K562 (cell line): ENCODE measurements around the gene ECI2. TPM values are rescaled to one million over a fixed set of nuclear protein-coding genes. Genes with fewer than 3 reads are reported as not detected.

Experiments used
- CHD1 ChIP-seq: fragments of 200-600 bp; sonication (generic); IDR thresholded peaks from one replicate; pipeline ENCODE4 v1.6.1; 2012; ENCODE audit warnings: mild to moderate bottlenecking, moderate library complexity, low read length, inconsistent platforms
- CTBP1 ChIP-seq: fragments of 450-650 bp; IDR thresholded peaks from 2 replicates; pipeline ENCODE4 v1.6.1; 2016; ENCODE audit warnings: borderline replicate concordance
- FOSL1 ChIP-seq: fragments of 200-800 bp; sonication (Bioruptor generic); conservative IDR thresholded peaks from 2 replicates; pipeline ENCODE4 v1.6.1; 2016; ENCODE audit warnings: missing genetic modification characterization, missing compliant biosample characterization
- GABPB2 ChIP-seq: fragments of 250-450 bp; sonication (Bioruptor Pico); conservative IDR thresholded peaks from 2 replicates; pipeline ENCODE4 v1.5.1; 2021; ENCODE audit warnings: mild to moderate bottlenecking
- IRF1 ChIP-seq: sonication (generic); formaldehyde crosslinking; IDR thresholded peaks from 2 replicates; pipeline ENCODE4 v1.8.0; 2022; ENCODE audit warnings: missing genetic modification reagents, mild to moderate bottlenecking, borderline replicate concordance
- KAT7 ChIP-seq: sonication (generic); formaldehyde crosslinking; IDR thresholded peaks from 2 replicates; pipeline ENCODE4 v1.8.0; 2022; ENCODE audit warnings: missing genetic modification reagents, mild to moderate bottlenecking, borderline replicate concordance
- KDM1A ChIP-seq, 2 experiments: fragments of 450-650 bp; IDR thresholded peaks; 2 replicates each; pipeline ENCODE4 v1.6.1; 2016; ENCODE audit warnings: mild to moderate bottlenecking in 2 of 2
- MAFK ChIP-seq: IDR thresholded peaks from 2 replicates; pipeline ENCODE4 v1.6.1; 2011; ENCODE audit warnings: low read length, improper control_type of control experiment
- PHB ChIP-seq: fragments of 250-450 bp; sonication (Bioruptor Pico); IDR thresholded peaks from 2 replicates; pipeline ENCODE4 v1.5.0; 2021
- PHF20 ChIP-seq: fragments of 450-650 bp; IDR thresholded peaks from 2 replicates; pipeline ENCODE4 v1.6.1; 2018; ENCODE audit not compliant: partially characterized antibody
- RAD21 ChIP-seq, 2 experiments: fragments of 250-450 bp in 1 of 2; fragments of 450-650 bp in 1 of 2; sonication (Bioruptor Pico) in 1 of 2; formaldehyde crosslinking in 1 of 2; IDR thresholded peaks in 1 of 2; conservative IDR thresholded peaks in 1 of 2; 2 replicates each; pipeline versions ENCODE4 v1.4.0 to v1.8.0; 2020 to 2022; ENCODE audit warnings: mild to moderate bottlenecking in 2 of 2, moderate library complexity in 1 of 2
- UBTF ChIP-seq, 2 experiments: IDR thresholded peaks; 2 replicates each; pipeline ENCODE4 v1.6.1; 2012; ENCODE audit warnings: improper control_type of control experiment in 2 of 2, low read depth in 2 of 2, low read length in 2 of 2, borderline replicate concordance in 1 of 2
- ZFP30 ChIP-seq: fragments of 250-450 bp; sonication (Bioruptor Pico); IDR thresholded peaks from 2 replicates; pipeline ENCODE4 v1.8.0; 2022; ENCODE audit warnings: moderate library complexity, mild to moderate bottlenecking, inconsistent platforms, borderline replicate concordance
- ZNF253 ChIP-seq: fragments of 250-450 bp; sonication (Bioruptor Pico); conservative IDR thresholded peaks from 2 replicates; pipeline ENCODE4 v1.6.1; 2021; ENCODE audit warnings: mild to moderate bottlenecking
- ZNF436 ChIP-seq: fragments of 250-450, 450-650 bp; sonication (Bioruptor Pico); formaldehyde crosslinking; IDR thresholded peaks from 2 replicates; pipeline ENCODE4 v1.7.0; 2020; ENCODE audit warnings: mild to moderate bottlenecking
- ZNF518B ChIP-seq: fragments of 250-450 bp; sonication (Bioruptor Pico); IDR thresholded peaks from 2 replicates; pipeline ENCODE4 v1.5.0; 2021; ENCODE audit warnings: mild to moderate bottlenecking, moderate library complexity
- polyA plus RNA-seq, 8 experiments: library from polyadenylated mRNA; depleted of rRNA in 4 of 8; stranded (reverse) in 5 of 8; unstranded in 3 of 8; fragments of >200 nt; fragmentation: Nextera tagmentation in 2 of 8; fragmentation: Illumina TruSeq in 1 of 8; extraction: Ambion mirVana in 2 of 8; extraction: Trizol in 1 of 8; gene quantifications; 2 replicates each; pipeline versions ENCODE4 v1.2.1 to v1.2.3, GENCODE V29; 2011 to 2014; ENCODE audit warnings: inconsistent platforms in 1 of 8, missing spikeins in 1 of 8
- total RNA-seq, 7 experiments: library from RNA; depleted of rRNA in 6 of 7; stranded (reverse); fragments of >200 nt in 6 of 7; fragmentation: Illumina TruSeq in 2 of 7; extraction: Trizol in 2 of 7; gene quantifications; 2 replicates each; pipeline versions ENCODE4 v1.2.1 to v1.2.3, GENCODE V29; 2011 to 2021; ENCODE audit warnings: low replicate concordance in 1 of 7
- TF ChIP-seq, protein P1 (sequence below): fragments of 450-650 bp; IDR thresholded peaks from 2 replicates; pipeline ENCODE4 v1.7.1; 2018; ENCODE audit warnings: mild to moderate bottlenecking, low read depth; ENCODE audit not compliant: partially characterized antibody
- TF ChIP-seq, protein P2 (sequence below): IDR thresholded peaks from 2 replicates; pipeline ENCODE4 v1.6.1; 2016; ENCODE audit warnings: missing genetic modification characterization, missing compliant biosample characterization

The ECI2 gene
- total and polyA plus RNA-seq, 9 of the 15 experiments (the other 6 are each of a cell fraction or from before 2014, with no cell fraction given): 80.7 to 377 (median 142) TPM

DNA sequence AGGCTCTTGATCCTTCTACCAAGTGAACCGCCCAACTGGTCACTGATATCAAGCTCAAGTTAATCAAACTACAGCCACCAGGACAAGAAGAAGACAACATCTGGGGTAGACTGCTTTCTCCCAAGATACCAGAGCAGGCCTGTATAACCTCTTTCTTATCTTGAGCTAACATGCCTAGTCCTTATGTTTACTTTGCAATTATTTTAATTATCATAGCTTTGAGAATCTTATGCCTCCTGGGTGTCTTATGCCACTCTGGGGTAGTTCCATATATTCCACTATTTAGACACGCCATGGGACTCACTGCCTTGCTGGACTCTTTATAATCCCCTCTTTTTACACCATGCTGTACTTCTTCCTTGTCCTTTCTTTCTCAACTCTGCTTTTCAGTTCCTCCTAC, 41.5 kb upstream of the ECI2 start (continued):
- TF ChIP-seq ZNF518B (CRISPR knock-in tag) (no peak), PHB (CRISPR knock-in tag) (no peak), KDM1A (IDR thresholded peaks at IDR 0.05) (peak; percentile 49 to 54; a peak in 2 of 4 replicates), RAD21 (CRISPR knock-in tag; conservative IDR thresholded peaks at IDR 0.05 in 1 of 2, IDR thresholded peaks at IDR 0.05 in 1 of 2) (peak in 1 of 2 experiments; percentile 8; a peak in 1 of 4 replicates), ZNF253 (CRISPR knock-in tag) (no peak), IRF1 (CRISPR knock-in tag) (no peak), PHF20 (no peak), KAT7 (no peak), GABPB2 (CRISPR knock-in tag) (no peak), ZFP30 (CRISPR knock-in tag) (no peak), CHD1 (no peak), FOSL1 (tag) (peak; percentile 81), MAFK (no peak), CTBP1 (peak; percentile 64; the same call in 1 of the 2 replicates), UBTF (IDR thresholded peaks at IDR 0.05; ENCODE audit: borderline replicate concordance in 1 of 2, low read depth in 2 of 2, low read length in 2 of 2) (no peak), ZNF436 (CRISPR knock-in tag) (no peak)
- TF ChIP-seq, protein P1, sequence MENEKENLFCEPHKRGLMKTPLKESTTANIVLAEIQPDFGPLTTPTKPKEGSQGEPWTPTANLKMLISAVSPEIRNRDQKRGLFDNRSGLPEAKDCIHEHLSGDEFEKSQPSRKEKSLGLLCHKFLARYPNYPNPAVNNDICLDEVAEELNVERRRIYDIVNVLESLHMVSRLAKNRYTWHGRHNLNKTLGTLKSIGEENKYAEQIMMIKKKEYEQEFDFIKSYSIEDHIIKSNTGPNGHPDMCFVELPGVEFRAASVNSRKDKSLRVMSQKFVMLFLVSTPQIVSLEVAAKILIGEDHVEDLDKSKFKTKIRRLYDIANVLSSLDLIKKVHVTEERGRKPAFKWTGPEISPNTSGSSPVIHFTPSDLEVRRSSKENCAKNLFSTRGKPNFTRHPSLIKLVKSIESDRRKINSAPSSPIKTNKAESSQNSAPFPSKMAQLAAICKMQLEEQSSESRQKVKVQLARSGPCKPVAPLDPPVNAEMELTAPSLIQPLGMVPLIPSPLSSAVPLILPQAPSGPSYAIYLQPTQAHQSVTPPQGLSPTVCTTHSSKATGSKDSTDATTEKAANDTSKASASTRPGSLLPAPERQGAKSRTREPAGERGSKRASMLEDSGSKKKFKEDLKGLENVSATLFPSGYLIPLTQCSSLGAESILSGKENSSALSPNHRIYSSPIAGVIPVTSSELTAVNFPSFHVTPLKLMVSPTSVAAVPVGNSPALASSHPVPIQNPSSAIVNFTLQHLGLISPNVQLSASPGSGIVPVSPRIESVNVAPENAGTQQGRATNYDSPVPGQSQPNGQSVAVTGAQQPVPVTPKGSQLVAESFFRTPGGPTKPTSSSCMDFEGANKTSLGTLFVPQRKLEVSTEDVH: no peak
- TF ChIP-seq, protein P2, sequence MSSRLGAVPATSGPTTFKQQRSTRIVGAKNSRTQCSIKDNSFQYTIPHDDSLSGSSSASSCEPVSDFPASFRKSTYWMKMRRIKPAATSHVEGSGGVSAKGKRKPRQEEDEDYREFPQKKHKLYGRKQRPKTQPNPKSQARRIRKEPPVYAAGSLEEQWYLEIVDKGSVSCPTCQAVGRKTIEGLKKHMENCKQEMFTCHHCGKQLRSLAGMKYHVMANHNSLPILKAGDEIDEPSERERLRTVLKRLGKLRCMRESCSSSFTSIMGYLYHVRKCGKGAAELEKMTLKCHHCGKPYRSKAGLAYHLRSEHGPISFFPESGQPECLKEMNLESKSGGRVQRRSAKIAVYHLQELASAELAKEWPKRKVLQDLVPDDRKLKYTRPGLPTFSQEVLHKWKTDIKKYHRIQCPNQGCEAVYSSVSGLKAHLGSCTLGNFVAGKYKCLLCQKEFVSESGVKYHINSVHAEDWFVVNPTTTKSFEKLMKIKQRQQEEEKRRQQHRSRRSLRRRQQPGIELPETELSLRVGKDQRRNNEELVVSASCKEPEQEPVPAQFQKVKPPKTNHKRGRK (tag): no peak
